MV-4-11 (cell line): ENCODE data around the gene SLC11A1.

Experiments
- DNase-seq: peaks from one replicate; lab custom pipeline; 2025; lab: John Stamatoyannopoulos, UW

Gene SLC11A1

GRCh38 chr2:218435003-218435982 lies 53.2 kb downstream of the SLC11A1 start:
- no peak for DNase-seq

GRCh38 chr2:218436992-218437391 lies 54.9 kb downstream of the SLC11A1 start:
- no peak for DNase-seq

- no peak for DNase-seq
Measured at GRCh38 chr2:218437969-218438368, 55.9 kb downstream of the SLC11A1 start.

- peak; percentile 73 for DNase-seq
Measured at GRCh38 chr2:218438596-218438995, 56.5 kb downstream of the SLC11A1 start.

- no peak for DNase-seq
Measured at GRCh38 chr2:218444692-218445357, 62.8 kb downstream of the SLC11A1 start.

GRCh38 chr2:218445602-218446001 lies 63.5 kb downstream of the SLC11A1 start:
- DNase-seq = no peak
